ENCODE measurements around the gene BTBD2. TPM values are rescaled to one million over a fixed set of nuclear protein-coding genes. Genes with fewer than 3 reads are reported as not detected.
A peak's percentile ranks its signal among the peaks of the same experiment; 100 is the strongest.

The BTBD2 gene
- total RNA-seq, 1 donor from 2014 or later = 57.3 TPM

GRCh38 chr19:2032296-2032941 lies 16.9 kb upstream of the BTBD2 start:
- no peaks in the 10 kb centered on the region for H3K27me3 Mint-ChIP-seq
- TF ChIP-seq CTCF (IDR thresholded peaks at IDR 0.05) = no peak
- H3K9me3 Mint-ChIP-seq = peaks cover 3% of the 10 kb centered on the region
- peak; percentile 26 for ATAC-seq (ENCODE audit: low read depth)
- H3K27ac Mint-ChIP-seq = peak overlapping the region; percentile 64
- no peak for DNase-seq
- peaks cover 28% of the 10 kb centered on the region for H3K4me1 Mint-ChIP-seq
- intact Hi-C loops (cut with micrococcal nuclease) = loop anchor here (2.0 kb wide), 1 partner anchor 14 kb away; no protein-coding TSS in a partner anchor
- peak overlapping the region; percentile 46 for H3K4me3 Mint-ChIP-seq
- H3K36me3 Mint-ChIP-seq (ENCODE audit: low read depth) = peaks cover under 1% of the 10 kb centered on the region
- ChIA-PET CTCF (interaction anchor here (1.3 to 1.7 kb wide), 2 partner anchors 10 to 12 kb away, joined by 4 to 7 read pairs; no protein-coding TSS in a partner anchor), POLR2A (interaction anchor here (0.5 to 59.1 kb wide), 7 partner anchors 9 to 763 kb away, joined by 3 to 2723 read pairs (median 4); partner anchors contain the start of genes CIRBP, IZUMO4, MKNK2 and MOB3A)

GRCh38 chr19:2027361-2027760 lies 11.8 kb upstream of the BTBD2 start:
- Mint-ChIP-seq H3K36me3 (ENCODE audit: low read depth) (no peaks in the 10 kb centered on the region), H3K27ac (no peak overlapping the region), H3K27me3 (no peaks in the 10 kb centered on the region), H3K9me3 (no peaks in the 10 kb centered on the region), H3K4me1 (peaks cover 8% of the 10 kb centered on the region), H3K4me3 (no peak overlapping the region)
- intact Hi-C loops (cut with micrococcal nuclease) = no loop called here
- no peak for TF ChIP-seq CTCF (IDR thresholded peaks at IDR 0.05)
- POLR2A ChIA-PET = interaction anchor here (0.6 to 2.4 kb wide), 4 partner anchors 9 to 366 kb away, joined by 3 to 11 read pairs (median 3); no protein-coding TSS in a partner anchor
- DNase-seq = no peak
- ATAC-seq (ENCODE audit: low read depth) = no peak
- CTCF ChIA-PET = no interaction called here

- no peaks in the 10 kb centered on the region for H3K36me3 Mint-ChIP-seq (ENCODE audit: low read depth)
- H3K27me3 Mint-ChIP-seq = no peaks in the 10 kb centered on the region
- ATAC-seq (ENCODE audit: low read depth) (no peak), DNase-seq (no peak)
- H3K27ac Mint-ChIP-seq = no peak overlapping the region
- H3K4me3 Mint-ChIP-seq = no peak overlapping the region
- intact Hi-C loops (cut with micrococcal nuclease) = no loop called here
- peaks cover 2% of the 10 kb centered on the region for H3K4me1 Mint-ChIP-seq
- POLR2A ChIA-PET = interaction anchor here (2.4 kb wide), 1 partner anchor 15 kb away, joined by 11 read pairs; no protein-coding TSS in a partner anchor
- no peaks in the 10 kb centered on the region for H3K9me3 Mint-ChIP-seq
- no peak for TF ChIP-seq CTCF (IDR thresholded peaks at IDR 0.05)
- CTCF ChIA-PET = no interaction called here
These were observed 11.3 kb upstream of the BTBD2 start for GRCh38 chr19:2026770-2027169.

- Mint-ChIP-seq H3K4me1 (peaks cover 7% of the 10 kb centered on the region), H3K27ac (no peak overlapping the region), H3K27me3 (no peaks in the 10 kb centered on the region), H3K36me3 (ENCODE audit: low read depth) (no peaks in the 10 kb centered on the region), H3K4me3 (no peak overlapping the region), H3K9me3 (no peaks in the 10 kb centered on the region)
- DNase-seq (no peak), ATAC-seq (ENCODE audit: low read depth) (no peak)
- intact Hi-C loops (cut with micrococcal nuclease) = no loop called here
- TF ChIP-seq CTCF (IDR thresholded peaks at IDR 0.05) = no peak
- ChIA-PET CTCF (no interaction called here), POLR2A (interaction anchor here (0.7 kb wide), 2 partner anchors 20 to 186 kb away, joined by 3 read pairs; no protein-coding TSS in a partner anchor)
These were observed 6.8 kb upstream of the BTBD2 start for GRCh38 chr19:2022289-2022688.

- Mint-ChIP-seq H3K27me3 (no peaks in the 10 kb centered on the region), H3K4me3 (no peak overlapping the region), H3K4me1 (peaks cover 11% of the 10 kb centered on the region), H3K27ac (no peak overlapping the region), H3K9me3 (no peaks in the 10 kb centered on the region), H3K36me3 (ENCODE audit: low read depth) (no peaks in the 10 kb centered on the region)
- ChIA-PET CTCF (interaction anchor here (1.6 kb wide), 1 partner anchor 27 kb away, joined by 4 read pairs; no protein-coding TSS in a partner anchor), POLR2A (interaction anchor here (0.6 to 0.7 kb wide), 3 partner anchors 21 to 185 kb away, joined by 3 to 6 read pairs (median 3); no protein-coding TSS in a partner anchor)
- no peak for ATAC-seq (ENCODE audit: low read depth)
- no peak for TF ChIP-seq CTCF (IDR thresholded peaks at IDR 0.05)
- DNase-seq = no peak
- intact Hi-C loops (cut with micrococcal nuclease) = no loop called here
These were observed 6.1 kb upstream of the BTBD2 start for GRCh38 chr19:2021453-2022140.

Data from activated B cell treated with CpG ODN at 0.5 μM for 24 hours (primary cell).